Left renal cortex interstitium (tissue), 4 donors: ENCODE data around the gene SULT1A2. TPM values are rescaled to one million over a fixed set of nuclear protein-coding genes. Genes with fewer than 3 reads are reported as not detected.
"Not testable (repeated sequence)": the region's sequence is repeated elsewhere in the genome, so short reads cannot be mapped to it uniquely, and the experiment has no call there.

Source experiments
- DNase-seq, 4 donors: peaks; one replicate each; pipeline ENCODE4 v3.0.0-alpha.2; 2013; ENCODE audit warnings: low read depth in 4 of 4, low spot score in 2 of 4, missing footprints in 1 of 4
- polyA plus RNA-seq, 4 donors: library from polyadenylated mRNA; unstranded; fragments of 120-200 nt; gene quantifications; one replicate each; pipeline ENCODE4 v1.2.1, GENCODE V29; 2013; ENCODE audit not compliant: insufficient read length in 4 of 4

The SULT1A2 gene
- polyA plus RNA-seq, 4 donors = 1.3 to 2.7 (median 1.8) TPM

- no peak for DNase-seq
Observed at GRCh38 chr16:28562199-28562598, 34.7 kb downstream of the SULT1A2 start.

GRCh38 chr16:28561557-28562187, 35.2 kb downstream of the SULT1A2 start:
- no peak for DNase-seq

- no peak for DNase-seq
Observed at GRCh38 chr16:28558456-28558855, 38.4 kb downstream of the SULT1A2 start.

- no peak for DNase-seq
Observed at GRCh38 chr16:28556914-28557320, 39.9 kb downstream of the SULT1A2 start.

GRCh38 chr16:28555561-28555960, 41.3 kb downstream of the SULT1A2 start:
- DNase-seq = no peak

- no peak for DNase-seq
Observed at GRCh38 chr16:28554634-28555423, 42.0 kb downstream of the SULT1A2 start.

GRCh38 chr16:28553776-28554633, 42.8 kb downstream of the SULT1A2 start, which contains the start of gene SGF29:
Gene SGF29 (plus strand): TSS chr16:28553920. CDS start chr16:28581070, 27,150 bp downstream.
- DNase-seq = peak; percentile 92 to 96 (median 94)

- DNase-seq = no peak
Observed at GRCh38 chr16:28549301-28549899, 47.5 kb downstream of the SULT1A2 start.

GRCh38 chr16:28548306-28548802, 48.5 kb downstream of the SULT1A2 start:
- DNase-seq = no peak

- DNase-seq = no peak
Observed at GRCh38 chr16:28546626-28547025, 50.2 kb downstream of the SULT1A2 start.

- not testable (repeated sequence) for DNase-seq
Observed at GRCh38 chr16:28545964-28546363, 50.9 kb downstream of the SULT1A2 start.

- DNase-seq = no peak
Observed at GRCh38 chr16:28544998-28545397, 51.9 kb downstream of the SULT1A2 start.

GRCh38 chr16:28543072-28543471, 53.8 kb downstream of the SULT1A2 start:
- DNase-seq = no peak

- DNase-seq = no peak
Observed at GRCh38 chr16:28542646-28543045, 54.2 kb downstream of the SULT1A2 start.

Other genes with a start within 250 kb of the SULT1A2 start
- gene NPIPB6, start 233.5 kb downstream of the SULT1A2 start, polyA plus RNA-seq = 1 to 10 TPM in 3 of 4 donors, under 1 TPM in 1; 0.99 to 2.7 (median 1.6) TPM
- 100 to 1,000 TPM in 2 of 4 donors, 10 to 100 TPM in 2; 59.4 to 148 (median 111) TPM for gene EIF3CL, start 193.2 kb downstream of the SULT1A2 start, polyA plus RNA-seq
- under 1 TPM in 2 of 4 donors, not detected in 2; 0.32 to 0.49 TPM for gene NPIPB7, start 124.7 kb downstream of the SULT1A2 start, polyA plus RNA-seq
- gene CLN3, start 105.0 kb downstream of the SULT1A2 start, polyA plus RNA-seq = 10 to 100 TPM; 29.4 to 41.3 (median 33.8) TPM
- 1 to 10 TPM in 1 of 4 donors, under 1 TPM in 3; 0.45 to 1.1 (median 0.68) TPM for gene APOBR, start 102.4 kb downstream of the SULT1A2 start, polyA plus RNA-seq
- not detected for gene IL27, start 90.2 kb downstream of the SULT1A2 start, polyA plus RNA-seq
- 10 to 100 TPM in 3 of 4 donors, 1 to 10 TPM in 1; 7.9 to 15.9 (median 13.4) TPM for gene NUPR1, start 58.1 kb downstream of the SULT1A2 start, polyA plus RNA-seq
- gene SGF29, start 43.1 kb downstream of the SULT1A2 start, polyA plus RNA-seq = 10 to 100 TPM; 20.5 to 24.5 (median 22.0) TPM
- gene SULT1A1, start 13.0 kb upstream of the SULT1A2 start, polyA plus RNA-seq = 10 to 100 TPM; 21.4 to 28.6 (median 26.4) TPM
- 1 to 10 TPM in 2 of 4 donors, under 1 TPM in 1, not detected in 1; 0.65 to 3.8 (median 1.1) TPM for gene NPIPB8, start 41.0 kb upstream of the SULT1A2 start, polyA plus RNA-seq
- gene EIF3C, start 114.4 kb upstream of the SULT1A2 start, polyA plus RNA-seq = 100 to 1,000 TPM; 417 to 684 (median 546) TPM
- 1 to 10 TPM; 1.3 to 3.6 (median 2.3) TPM for gene NPIPB9, start 154.7 kb upstream of the SULT1A2 start, polyA plus RNA-seq
- gene ATXN2L, start 225.9 kb upstream of the SULT1A2 start, polyA plus RNA-seq = 100 to 1,000 TPM in 2 of 4 donors, 10 to 100 TPM in 2; 66.8 to 171 (median 122) TPM
- gene TUFM, start 249.3 kb upstream of the SULT1A2 start, polyA plus RNA-seq = 100 to 1,000 TPM; 193 to 231 (median 219) TPM